GM12872 (cell line): ENCODE measurements around the gene HOXA9.

Experiments
- TF ChIP-seq, protein P1 (sequence below): IDR thresholded peaks from 3 replicates; pipeline ENCODE4 v1.5.1; 2011; ENCODE audit warnings: low read depth, mild to moderate bottlenecking, low read length, moderate library complexity; ENCODE audit not compliant: insufficient read depth

The HOXA9 gene

DNA sequence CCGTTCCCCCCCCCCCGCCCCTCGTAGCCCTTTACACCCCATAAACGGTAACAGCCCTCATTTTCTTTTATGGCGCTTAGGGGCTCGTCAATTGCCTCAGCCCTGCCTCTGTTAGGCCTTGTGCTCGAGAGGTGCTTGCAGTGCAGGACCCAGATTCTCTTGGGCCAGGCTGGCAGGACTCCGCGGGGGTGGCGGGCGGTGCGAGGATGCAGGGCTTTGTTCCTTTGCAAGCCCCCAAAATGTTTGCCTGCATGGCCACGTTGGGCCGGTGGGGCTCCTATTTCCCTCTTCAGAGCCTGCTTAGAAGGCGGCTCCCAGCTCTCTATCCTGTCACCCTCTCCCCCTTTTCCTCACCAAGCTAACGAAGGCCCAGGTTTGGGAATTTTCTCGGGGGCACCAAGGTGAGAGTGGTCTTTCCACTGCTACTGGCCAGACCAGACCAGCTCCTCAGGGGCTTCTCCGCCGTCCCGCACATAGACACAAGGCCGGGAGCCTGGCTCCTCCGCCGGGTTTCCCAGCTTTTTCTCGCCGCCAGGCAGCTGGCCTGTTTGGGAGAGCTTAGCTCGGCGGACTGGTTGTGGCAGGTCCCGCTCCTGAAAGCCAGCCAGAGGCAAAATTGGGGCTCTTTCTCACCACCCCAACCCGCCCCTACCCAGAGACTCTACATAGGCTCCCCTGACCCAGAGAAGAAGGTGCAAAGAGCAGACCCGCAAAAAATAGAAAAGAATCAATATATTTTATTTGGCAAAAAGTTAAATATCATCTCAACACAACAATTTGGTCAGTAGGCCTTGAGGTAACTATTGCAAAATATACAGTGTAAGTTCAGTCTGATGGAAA, 3.4 kb downstream of the HOXA9 start:
- TF ChIP-seq, protein P1, sequence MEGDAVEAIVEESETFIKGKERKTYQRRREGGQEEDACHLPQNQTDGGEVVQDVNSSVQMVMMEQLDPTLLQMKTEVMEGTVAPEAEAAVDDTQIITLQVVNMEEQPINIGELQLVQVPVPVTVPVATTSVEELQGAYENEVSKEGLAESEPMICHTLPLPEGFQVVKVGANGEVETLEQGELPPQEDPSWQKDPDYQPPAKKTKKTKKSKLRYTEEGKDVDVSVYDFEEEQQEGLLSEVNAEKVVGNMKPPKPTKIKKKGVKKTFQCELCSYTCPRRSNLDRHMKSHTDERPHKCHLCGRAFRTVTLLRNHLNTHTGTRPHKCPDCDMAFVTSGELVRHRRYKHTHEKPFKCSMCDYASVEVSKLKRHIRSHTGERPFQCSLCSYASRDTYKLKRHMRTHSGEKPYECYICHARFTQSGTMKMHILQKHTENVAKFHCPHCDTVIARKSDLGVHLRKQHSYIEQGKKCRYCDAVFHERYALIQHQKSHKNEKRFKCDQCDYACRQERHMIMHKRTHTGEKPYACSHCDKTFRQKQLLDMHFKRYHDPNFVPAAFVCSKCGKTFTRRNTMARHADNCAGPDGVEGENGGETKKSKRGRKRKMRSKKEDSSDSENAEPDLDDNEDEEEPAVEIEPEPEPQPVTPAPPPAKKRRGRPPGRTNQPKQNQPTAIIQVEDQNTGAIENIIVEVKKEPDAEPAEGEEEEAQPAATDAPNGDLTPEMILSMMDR, result no peak

DNA sequence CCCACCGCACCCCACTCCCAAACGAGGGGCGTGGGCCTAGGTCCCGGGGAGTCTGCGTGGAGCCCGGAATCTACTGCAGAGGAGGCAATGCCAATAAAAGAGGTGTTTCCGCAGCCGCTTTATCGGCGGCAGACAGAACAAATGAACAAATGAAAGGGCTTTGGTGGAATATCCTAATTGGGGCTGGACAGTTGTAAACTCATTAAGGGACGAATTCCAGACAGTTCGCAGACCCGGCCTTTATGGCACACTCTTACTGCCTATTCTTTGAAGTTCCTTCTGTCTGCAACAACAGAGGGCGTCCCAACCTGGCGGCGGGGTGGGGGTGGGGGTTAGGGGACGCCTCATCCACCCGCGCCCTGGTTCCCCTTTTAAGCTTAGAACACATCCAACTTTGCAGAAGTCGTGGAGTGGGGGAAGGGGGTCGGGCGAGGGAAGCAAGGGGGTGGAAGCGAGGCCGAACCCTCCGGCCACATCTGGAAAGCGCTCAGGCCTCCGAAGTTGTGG, 4.1 kb downstream of the HOXA9 start:
- TF ChIP-seq, protein P1, result no peak

DNA sequence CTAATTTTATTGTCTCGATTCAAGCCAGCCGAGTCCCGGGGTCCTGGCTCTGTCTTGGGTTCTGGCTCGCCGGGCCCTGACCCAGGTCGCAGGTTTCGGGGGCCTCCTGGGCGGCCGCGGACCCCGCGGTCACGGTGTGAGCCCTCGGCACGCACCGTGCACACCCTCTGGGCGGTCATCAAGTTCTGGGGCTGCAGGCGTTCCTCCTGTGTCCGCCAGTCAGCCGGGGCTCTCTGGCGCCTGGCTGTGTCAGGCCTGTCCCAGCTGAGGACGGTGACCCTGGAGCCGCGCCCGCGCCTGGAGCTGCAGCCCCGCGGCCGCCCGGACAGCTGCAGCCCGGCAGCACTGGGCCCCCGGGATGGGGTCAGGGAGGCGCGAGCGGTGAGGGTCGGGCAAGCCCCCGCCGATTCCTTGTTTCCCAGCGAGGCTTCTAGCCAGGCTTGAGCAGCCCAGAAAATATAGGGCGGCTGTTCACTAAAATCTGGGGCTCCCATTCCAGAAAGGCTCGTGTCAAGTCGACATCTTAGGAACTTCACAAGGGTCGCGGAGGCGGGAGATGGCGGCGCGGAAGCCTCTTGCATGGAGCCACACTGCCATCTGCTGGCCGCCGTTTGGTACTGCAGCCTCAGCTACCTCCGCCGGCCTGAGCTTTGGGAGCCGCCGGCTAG, 4.7 kb downstream of the HOXA9 start:
- TF ChIP-seq, protein P1, result peak; percentile 97

DNA sequence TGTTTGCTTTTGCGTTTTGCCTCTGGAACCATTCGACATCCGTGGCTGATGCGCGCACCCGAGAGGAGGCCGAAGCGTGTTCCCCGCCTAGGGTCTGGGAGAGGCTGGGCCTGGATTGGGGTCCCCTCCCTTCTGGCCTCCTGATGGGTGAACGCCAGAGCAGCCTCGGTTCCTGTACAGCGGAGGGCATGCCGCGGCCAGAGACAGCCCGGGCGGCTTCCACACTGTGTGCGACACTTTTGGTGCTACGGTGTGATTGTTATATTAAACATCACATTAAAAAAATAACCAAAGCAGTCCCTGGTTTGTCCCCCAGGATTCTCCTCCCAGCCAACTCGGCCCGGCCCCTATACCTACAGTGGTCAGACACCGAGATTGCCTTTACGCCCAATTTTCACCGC, 5.2 kb downstream of the HOXA9 start:
- TF ChIP-seq, protein P1, result no peak

DNA sequence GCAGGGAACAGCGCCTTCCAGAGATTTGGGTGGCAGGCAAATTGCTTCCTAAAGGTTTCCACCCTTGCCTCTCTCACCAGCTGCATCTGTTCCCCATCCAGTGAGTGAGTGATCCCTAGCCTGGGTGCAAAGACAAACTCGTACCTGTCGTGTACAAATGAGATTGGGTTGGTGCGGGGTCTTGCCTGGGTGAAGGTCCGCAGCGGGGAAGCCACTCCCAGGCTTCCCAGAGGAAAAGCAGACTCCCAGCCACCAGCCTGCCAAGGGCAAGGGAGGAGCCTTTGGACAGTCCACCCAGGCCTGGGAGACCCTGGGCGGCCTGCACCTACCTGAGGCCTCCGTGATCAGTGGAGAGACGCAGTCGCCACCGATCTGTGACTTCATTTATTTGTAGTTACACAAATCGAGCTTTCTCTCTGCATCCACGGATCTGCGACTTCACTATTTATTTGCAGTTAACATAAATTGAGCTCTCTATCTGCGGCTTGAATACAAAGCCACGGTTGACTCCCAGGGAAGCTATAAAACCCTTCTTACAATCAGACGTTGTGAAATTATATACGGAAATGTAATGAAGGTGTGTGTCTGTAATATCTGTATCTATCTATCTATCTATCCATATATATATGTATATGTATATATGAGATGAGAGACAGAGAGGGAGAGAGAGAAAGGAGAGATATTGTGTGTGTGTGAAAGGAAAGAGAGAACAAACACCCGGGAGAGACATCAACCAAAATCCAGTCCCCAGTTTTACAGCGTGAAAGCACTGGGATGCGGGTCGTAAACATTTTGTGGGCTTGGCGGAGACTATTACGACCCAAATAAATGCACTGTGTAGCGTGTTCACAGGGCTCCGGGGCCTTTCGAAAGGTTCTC, 5.8 kb downstream of the HOXA9 start:
- TF ChIP-seq, protein P1, result no peak

DNA sequence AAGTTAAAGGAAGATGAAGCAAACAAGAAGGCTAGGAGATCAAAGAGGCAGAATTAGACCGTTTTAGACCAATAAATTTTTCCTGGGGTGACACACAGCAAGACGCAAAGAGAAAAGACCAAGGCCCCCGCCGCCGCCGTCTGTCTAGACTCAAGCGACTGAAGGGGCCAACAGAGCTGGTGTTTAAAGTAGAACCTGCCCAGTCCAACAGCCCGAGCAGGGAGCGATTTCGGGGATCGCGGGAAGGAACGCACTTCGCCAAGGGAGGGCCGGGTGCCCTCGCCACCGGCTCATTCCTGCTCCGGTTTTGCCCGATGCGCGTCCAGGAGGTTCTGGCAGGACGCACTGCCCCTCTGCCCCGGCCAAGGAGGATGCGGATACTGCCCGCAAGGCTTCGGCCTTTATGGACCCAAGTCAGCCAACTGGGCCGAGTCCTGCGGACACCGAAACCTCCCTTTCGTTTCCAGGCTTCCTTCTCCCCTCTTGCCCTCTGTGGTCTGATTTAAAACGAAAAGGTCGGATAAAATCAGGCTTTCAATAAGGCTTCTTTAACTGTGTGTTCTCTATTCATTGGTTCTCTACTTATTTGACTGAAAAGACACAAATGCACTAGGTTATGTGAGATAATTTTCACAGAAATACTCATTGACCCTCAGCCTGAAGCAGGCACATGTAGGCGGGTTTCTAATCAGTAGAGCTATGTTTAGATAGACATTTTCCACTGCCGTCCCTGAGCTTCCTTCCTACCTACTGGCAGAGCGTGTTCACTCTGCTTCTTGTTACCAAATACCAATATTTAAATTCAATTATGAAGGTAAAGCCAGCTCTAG, 6.7 kb downstream of the HOXA9 start:
- TF ChIP-seq, protein P1, result no peak
